WI38 (cell line): ENCODE data around the gene DDC.
"Not testable (repeated sequence)": the region's sequence is repeated elsewhere in the genome, so short reads cannot be mapped to it uniquely, and the experiment has no call there.

Experiments
- H3K4me3 ChIP-seq: 2 replicates; pipeline ENCODE4 v1.5.1; 2011; ENCODE audit warnings: low read depth, mild to moderate bottlenecking, control low read depth, low read length
- CTCF ChIP-seq: IDR thresholded peaks from 2 replicates; pipeline ENCODE4 v1.5.1; 2012; ENCODE audit warnings: low read depth, mild to moderate bottlenecking, control low read depth, low read length

Gene DDC

GRCh38 chr7:50552921-50553320 is 12.3 kb downstream of the DDC start:
- no peak for TF ChIP-seq CTCF
- H3K4me3 ChIP-seq: no peak overlapping the region

GRCh38 chr7:50552139-50552538 is 13.1 kb downstream of the DDC start:
- no peak for TF ChIP-seq CTCF
- H3K4me3 ChIP-seq: no peak overlapping the region

- not testable (repeated sequence) for H3K4me3 ChIP-seq
Measured at GRCh38 chr7:50545613-50546012, 19.6 kb downstream of the DDC start.

- no peak for TF ChIP-seq CTCF
- no peak overlapping the region for H3K4me3 ChIP-seq
Measured at GRCh38 chr7:50544992-50545391, 20.2 kb downstream of the DDC start.

- no peak overlapping the region for H3K4me3 ChIP-seq
Measured at GRCh38 chr7:50543776-50544442, 21.3 kb downstream of the DDC start.

GRCh38 chr7:50542132-50542531 is 23.1 kb downstream of the DDC start:
- no peak for TF ChIP-seq CTCF
- H3K4me3 ChIP-seq: no peak overlapping the region

More at GRCh38 chr7:50543776-50544442, 21.3 kb downstream of the DDC start:
- TF ChIP-seq CTCF: no peak

GRCh38 chr7:50540785-50541579 is 24.2 kb downstream of the DDC start:
- TF ChIP-seq CTCF: no peak
- no peak overlapping the region for H3K4me3 ChIP-seq
